Esophagus muscularis mucosa (tissue), 4 donors: ENCODE results near the gene ADSL.

ENCODE experiments used
- CTCF ChIP-seq, 3 experiments: fragments of 200-600 bp in 2 of 3; fragments of 450-650 bp in 1 of 3; sonication (generic) in 2 of 3; IDR thresholded peaks; one replicate each; pipeline ENCODE4 v1.5.1; 2017 to 2019; ENCODE audit warnings: antibody characterized with exemption in 3 of 3, mild to moderate bottlenecking in 2 of 3, moderate library complexity in 1 of 3
- EP300 ChIP-seq: sonication (generic); formaldehyde crosslinking; IDR thresholded peaks from one replicate; pipeline ENCODE4 v1.6.1; 2017; ENCODE audit warnings: antibody characterized with exemption
- POLR2A ChIP-seq: fragments of 450-650 bp; IDR thresholded peaks from one replicate; pipeline ENCODE4 v1.6.1; 2017; ENCODE audit warnings: antibody characterized with exemption, moderate library complexity, mild to moderate bottlenecking, low read depth
- POLR2AphosphoS5 ChIP-seq, 2 donors: sonication (generic); formaldehyde crosslinking; IDR thresholded peaks; one replicate each; pipeline ENCODE4 v1.6.1; 2017; ENCODE audit warnings: antibody characterized with exemption in 2 of 2

- TF ChIP-seq POLR2A, result no peak
- TF ChIP-seq CTCF (IDR thresholded peaks at IDR 0.05), result no peak
- no peak for TF ChIP-seq POLR2AphosphoS5 (IDR thresholded peaks at IDR 0.05)
- no peak for TF ChIP-seq EP300
Observed at GRCh38 chr22:40376149-40376548, 29.8 kb downstream of the ADSL start.
